ENCODE measurements around the gene PRXL2C.

The PRXL2C gene

DNA sequence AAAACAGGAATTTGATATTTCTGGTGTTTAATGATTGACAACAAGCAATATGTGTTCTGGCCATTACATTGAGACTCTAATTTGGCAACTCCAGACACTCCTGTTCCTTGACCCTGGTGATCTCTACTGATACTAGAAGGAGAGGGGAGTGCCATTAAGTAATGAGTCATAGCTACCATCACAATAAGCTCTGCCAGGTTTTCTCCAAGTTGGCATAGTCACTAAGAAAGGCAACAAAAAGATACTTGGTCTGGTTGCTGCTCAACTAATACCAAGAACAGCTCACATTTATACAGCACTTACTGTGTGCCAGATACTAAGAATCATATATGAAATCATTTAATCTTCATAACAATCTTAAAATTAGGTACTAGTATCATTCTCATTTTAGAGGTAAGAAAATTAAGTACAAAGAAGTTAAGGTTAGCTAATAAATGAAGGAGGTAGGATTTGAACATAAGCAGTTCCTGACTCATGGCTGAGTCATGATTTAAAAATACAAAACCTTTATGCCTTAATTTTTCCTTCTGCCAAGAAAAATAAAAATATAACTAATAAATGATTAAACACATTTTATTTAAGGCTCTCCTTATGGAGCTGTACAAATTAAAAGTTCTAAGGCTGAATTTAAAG lies 19.9 kb upstream of the PRXL2C start:
- TF ChIP-seq CTCF (IDR thresholded peaks at IDR 0.05), result no peak

GRCh38 chr9:96668868-96669534 lies 13.9 kb upstream of the PRXL2C start:
- TF ChIP-seq CTCF (IDR thresholded peaks at IDR 0.05), result no peak

GRCh38 chr9:96667363-96667728 lies 12.2 kb upstream of the PRXL2C start:
- TF ChIP-seq CTCF (IDR thresholded peaks at IDR 0.05), result no peak

- TF ChIP-seq CTCF (IDR thresholded peaks at IDR 0.05), result peak; percentile 76
Measured at GRCh38 chr9:96666653-96667362, 11.7 kb upstream of the PRXL2C start.

DNA sequence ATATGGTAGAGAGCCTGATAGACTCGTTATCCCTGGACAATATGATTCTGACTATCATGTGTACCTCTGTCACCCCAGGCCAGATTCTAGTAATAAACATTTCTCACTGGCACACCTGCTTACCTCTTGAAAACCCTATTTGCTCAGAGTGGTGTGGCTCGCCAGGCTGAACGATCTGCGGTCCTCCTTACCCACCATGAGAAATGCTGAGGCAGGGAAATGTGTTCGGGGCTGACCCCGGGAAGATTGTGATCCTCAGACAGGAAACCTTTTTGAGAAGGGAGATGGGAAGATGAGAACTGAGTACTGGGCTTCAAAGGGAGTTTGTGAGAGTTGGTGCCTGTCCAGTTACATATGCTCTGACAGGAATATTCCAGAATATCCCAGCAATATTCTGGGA lies 10.7 kb upstream of the PRXL2C start:
- no peak for TF ChIP-seq CTCF (IDR thresholded peaks at IDR 0.05)

GRCh38 chr9:96663506-96664120 lies 8.5 kb upstream of the PRXL2C start:
- TF ChIP-seq CTCF (IDR thresholded peaks at IDR 0.05), result no peak

GRCh38 chr9:96661711-96662110 lies 6.6 kb upstream of the PRXL2C start:
- TF ChIP-seq CTCF (IDR thresholded peaks at IDR 0.05), result no peak

Data from LNCAP (cell line).